ENCODE data around the gene ZDHHC3.

The ZDHHC3 gene

GRCh38 chr3:44976002-44976815, at the start of gene ZDHHC3, which contains the start of gene EXOSC7:
TSS of gene ZDHHC3 (minus strand) at chr3:44976174. CDS start at chr3:44959436, 16,738 bp downstream.
TSS of gene EXOSC7 (plus strand) at chr3:44976244. CDS start at chr3:44976278, 34 bp downstream.
- peaks cover 24% of the 10 kb centered on the region for H3K4me1 ChIP-seq (ENCODE audit: low read length)
- no peak for TF ChIP-seq EZH2phosphoT487 (IDR thresholded peaks at IDR 0.05; ENCODE audit: low read depth)
- no peak for TF ChIP-seq CTCF (IDR thresholded peaks at IDR 0.05; ENCODE audit: low read depth, low read length)
- H3K27ac ChIP-seq (ENCODE audit: low read length) = peak within 1 kb of the TSS; percentile 36
- H4K20me1 ChIP-seq (ENCODE audit: insufficient read depth, low read length) = peaks cover 43% of the 10 kb centered on the region
- peaks cover 90% of the 10 kb centered on the region for H3K79me2 ChIP-seq (ENCODE audit: low read length)
- H3K9me3 ChIP-seq (ENCODE audit: insufficient read depth, low read length) = no peaks in the 10 kb centered on the region
- no peaks in the 10 kb centered on the region for H3K27me3 ChIP-seq (ENCODE audit: low read depth, low read length)
- H3K4me2 ChIP-seq (ENCODE audit: low read length) = peak within 1 kb of the TSS; percentile 92
- peak within 1 kb of the TSS; percentile 81 for H3K4me3 ChIP-seq (ENCODE audit: low read length)
- peak within 1 kb of the TSS; percentile 86 for H3K9ac ChIP-seq (ENCODE audit: low read length)
- peak within 1 kb of the TSS; percentile 79 for H2AFZ ChIP-seq (ENCODE audit: low read depth, low read length)
- peaks cover 33% of the 10 kb centered on the region for H3K36me3 ChIP-seq (replicated peaks; ENCODE audit: low read depth, low read length)

- no peak overlapping the region for H3K9ac ChIP-seq (ENCODE audit: low read length)
- H3K4me1 ChIP-seq (ENCODE audit: low read length) = no peaks in the 10 kb centered on the region
- no peak overlapping the region for H3K4me3 ChIP-seq (ENCODE audit: low read length)
- no peak for TF ChIP-seq CTCF (IDR thresholded peaks at IDR 0.05; ENCODE audit: low read depth, low read length)
- no peak for TF ChIP-seq EZH2phosphoT487 (IDR thresholded peaks at IDR 0.05; ENCODE audit: low read depth)
- H3K79me2 ChIP-seq (ENCODE audit: low read length) = no peaks in the 10 kb centered on the region
- no peaks in the 10 kb centered on the region for H3K9me3 ChIP-seq (ENCODE audit: insufficient read depth, low read length)
- no peak overlapping the region for H3K4me2 ChIP-seq (ENCODE audit: low read length)
- H3K36me3 ChIP-seq (replicated peaks; ENCODE audit: low read depth, low read length) = no peaks in the 10 kb centered on the region
- no peak overlapping the region for H3K27ac ChIP-seq (ENCODE audit: low read length)
- H3K27me3 ChIP-seq (ENCODE audit: low read depth, low read length) = no peaks in the 10 kb centered on the region
- no peak overlapping the region for H2AFZ ChIP-seq (ENCODE audit: low read depth, low read length)
- no peaks in the 10 kb centered on the region for H4K20me1 ChIP-seq (ENCODE audit: insufficient read depth, low read length)
Measured at GRCh38 chr3:45024542-45025255, 48.7 kb upstream of the ZDHHC3 start.

GRCh38 chr3:45023675-45024074, 47.7 kb upstream of the ZDHHC3 start:
- Histone ChIP-seq H3K9ac (ENCODE audit: low read length) (no peak overlapping the region), H3K4me2 (ENCODE audit: low read length) (no peak overlapping the region), H3K36me3 (replicated peaks; ENCODE audit: low read depth, low read length) (no peaks in the 10 kb centered on the region), H3K4me1 (ENCODE audit: low read length) (no peaks in the 10 kb centered on the region), H2AFZ (ENCODE audit: low read depth, low read length) (no peak overlapping the region), H3K27ac (ENCODE audit: low read length) (no peak overlapping the region), H3K27me3 (ENCODE audit: low read depth, low read length) (no peaks in the 10 kb centered on the region), H3K9me3 (ENCODE audit: insufficient read depth, low read length) (no peaks in the 10 kb centered on the region), H4K20me1 (ENCODE audit: insufficient read depth, low read length) (no peaks in the 10 kb centered on the region), H3K4me3 (ENCODE audit: low read length) (no peak overlapping the region), H3K79me2 (ENCODE audit: low read length) (no peaks in the 10 kb centered on the region)
- TF ChIP-seq EZH2phosphoT487 (IDR thresholded peaks at IDR 0.05; ENCODE audit: low read depth) (no peak), CTCF (IDR thresholded peaks at IDR 0.05; ENCODE audit: low read depth, low read length) (no peak)

Data from OCI-LY3 (cell line).